ENCODE data around the gene GSX1. TPM values are rescaled to one million over a fixed set of nuclear protein-coding genes. Genes with fewer than 3 reads are reported as not detected.
"Not testable (repeated sequence)": the region's sequence is repeated elsewhere in the genome, so short reads cannot be mapped to it uniquely, and the experiment has no call there.

GSX1 gene
- 0.45 TPM for polyA plus RNA-seq (2013, experiment 1 of 2)
- 0.76 TPM for polyA plus RNA-seq (2013, experiment 2 of 2)

- WGBS: 2% methylated on average over 87 of the region's 87 CpGs
- Histone ChIP-seq H3K4me1 (ENCODE audit: insufficient read depth, low read length) (peaks cover 35% of the 10 kb centered on the region), H3K4me3 (ENCODE audit: low read length) (no peak within 1 kb of the TSS), H3K27ac (ENCODE audit: low read depth, low read length) (no peak within 1 kb of the TSS), H3K9me3 (ENCODE audit: insufficient read depth, low read depth, low read length) (no peaks in the 10 kb centered on the region), H3K27me3 (ENCODE audit: insufficient read depth, low read length) (peaks cover 100% of the 10 kb centered on the region), H3K9ac (ENCODE audit: low read depth, low read length) (no peak within 1 kb of the TSS), H3K36me3 (ENCODE audit: insufficient read depth, low read length) (no peaks in the 10 kb centered on the region)
Observed at GRCh38 chr13:27792393-27793218, at the start of gene GSX1. GSX1 (plus strand) TSS chr13:27792483; CDS start chr13:27792691, 208 bp downstream.

GRCh38 chr13:27744801-27745200, 47.5 kb upstream of the GSX1 start:
- 20% methylated on average over 7 of the region's 7 CpGs for WGBS
- Histone ChIP-seq H3K27ac (ENCODE audit: low read depth, low read length) (peak overlapping the region; percentile 56), H3K4me3 (ENCODE audit: low read length) (0 out of 2 replicates have a peak overlapping the region, but pooled peaks have one; percentile 6)

GRCh38 chr13:27745301-27745700, 47.0 kb upstream of the GSX1 start:
- H3K4me3 ChIP-seq (ENCODE audit: low read length): 0 out of 2 replicates have a peak overlapping the region, but pooled peaks have one; percentile 6
- peak overlapping the region; percentile 56 for H3K27ac ChIP-seq (ENCODE audit: low read depth, low read length)
- H3K4me1 ChIP-seq (ENCODE audit: insufficient read depth, low read length): peaks cover 17% of the 10 kb centered on the region
- H3K36me3 ChIP-seq (ENCODE audit: insufficient read depth, low read length): no peaks in the 10 kb centered on the region
- H3K27me3 ChIP-seq (ENCODE audit: insufficient read depth, low read length): no peaks in the 10 kb centered on the region
- peak overlapping the region; percentile 37; the same call in 1 of the 2 replicates for H3K9ac ChIP-seq (ENCODE audit: low read depth, low read length)
- 74% methylated on average over 5 of the region's 5 CpGs for WGBS
- no peaks in the 10 kb centered on the region for H3K9me3 ChIP-seq (ENCODE audit: insufficient read depth, low read depth, low read length)

More at GRCh38 chr13:27744801-27745200, 47.5 kb upstream of the GSX1 start:
- H3K9ac ChIP-seq (ENCODE audit: low read depth, low read length): no peak overlapping the region
- H3K36me3 ChIP-seq (ENCODE audit: insufficient read depth, low read length): no peaks in the 10 kb centered on the region
- H3K9me3 ChIP-seq (ENCODE audit: insufficient read depth, low read depth, low read length): no peaks in the 10 kb centered on the region
- peaks cover 17% of the 10 kb centered on the region for H3K4me1 ChIP-seq (ENCODE audit: insufficient read depth, low read length)
- H3K27me3 ChIP-seq (ENCODE audit: insufficient read depth, low read length): no peaks in the 10 kb centered on the region

- H3K9ac ChIP-seq (ENCODE audit: low read depth, low read length); H3K36me3 ChIP-seq (ENCODE audit: insufficient read depth, low read length); H3K27me3 ChIP-seq (ENCODE audit: insufficient read depth, low read length); H3K4me3 ChIP-seq (ENCODE audit: low read length); H3K27ac ChIP-seq (ENCODE audit: low read depth, low read length); H3K9me3 ChIP-seq (ENCODE audit: insufficient read depth, low read depth, low read length): not testable (repeated sequence)
- 95% methylated on average over 21 of the region's 21 CpGs for WGBS
- peaks cover 17% of the 10 kb centered on the region for H3K4me1 ChIP-seq (ENCODE audit: insufficient read depth, low read length)
Observed at GRCh38 chr13:27748143-27748542, 44.1 kb upstream of the GSX1 start.

GRCh38 chr13:27751953-27752532, 40.2 kb upstream of the GSX1 start:
- Histone ChIP-seq H3K9me3 (ENCODE audit: insufficient read depth, low read depth, low read length) (0 out of 2 replicates have a peak, but pooled peaks cover 7% of the 10 kb centered on the region), H3K4me1 (ENCODE audit: insufficient read depth, low read length) (no peaks in the 10 kb centered on the region), H3K36me3 (ENCODE audit: insufficient read depth, low read length) (no peaks in the 10 kb centered on the region), H3K27me3 (ENCODE audit: insufficient read depth, low read length) (no peaks in the 10 kb centered on the region), H3K4me3 (ENCODE audit: low read length) (no peak overlapping the region), H3K9ac (ENCODE audit: low read depth, low read length) (no peak overlapping the region), H3K27ac (ENCODE audit: low read depth, low read length) (no peak overlapping the region)
- 54% methylated on average over 4 of the region's 4 CpGs for WGBS

- H3K4me3 ChIP-seq (ENCODE audit: low read length): no peak overlapping the region
- 76% methylated on average over 9 of the region's 9 CpGs for WGBS
- no peak overlapping the region for H3K27ac ChIP-seq (ENCODE audit: low read depth, low read length)
- no peaks in the 10 kb centered on the region for H3K36me3 ChIP-seq (ENCODE audit: insufficient read depth, low read length)
- no peak overlapping the region for H3K9ac ChIP-seq (ENCODE audit: low read depth, low read length)
- H3K4me1 ChIP-seq (ENCODE audit: insufficient read depth, low read length): no peaks in the 10 kb centered on the region
- peaks cover 14% of the 10 kb centered on the region; the same call in 1 of the 2 replicates for H3K27me3 ChIP-seq (ENCODE audit: insufficient read depth, low read length)
- no peaks in the 10 kb centered on the region for H3K9me3 ChIP-seq (ENCODE audit: insufficient read depth, low read depth, low read length)
Observed at GRCh38 chr13:27765650-27766049, 26.6 kb upstream of the GSX1 start.

GRCh38 chr13:27770809-27771208, 21.5 kb upstream of the GSX1 start:
- Histone ChIP-seq H3K4me1 (ENCODE audit: insufficient read depth, low read length) (no peaks in the 10 kb centered on the region), H3K27ac (ENCODE audit: low read depth, low read length) (no peak overlapping the region), H3K9ac (ENCODE audit: low read depth, low read length) (no peak overlapping the region), H3K9me3 (ENCODE audit: insufficient read depth, low read depth, low read length) (no peaks in the 10 kb centered on the region), H3K36me3 (ENCODE audit: insufficient read depth, low read length) (no peaks in the 10 kb centered on the region), H3K27me3 (ENCODE audit: insufficient read depth, low read length) (peaks cover 42% of the 10 kb centered on the region), H3K4me3 (ENCODE audit: low read length) (no peak overlapping the region)
- WGBS: 23% methylated on average over 3 of the region's 3 CpGs

GRCh38 chr13:27772651-27773425, 19.4 kb upstream of the GSX1 start:
- H3K4me1 ChIP-seq (ENCODE audit: insufficient read depth, low read length): peaks cover 8% of the 10 kb centered on the region; the same call in 1 of the 2 replicates
- H3K27me3 ChIP-seq (ENCODE audit: insufficient read depth, low read length): peaks cover 58% of the 10 kb centered on the region
- H3K36me3 ChIP-seq (ENCODE audit: insufficient read depth, low read length): no peaks in the 10 kb centered on the region
- H3K9ac ChIP-seq (ENCODE audit: low read depth, low read length): no peak overlapping the region
- 93% methylated on average over 14 of the region's 14 CpGs for WGBS
- H3K4me3 ChIP-seq (ENCODE audit: low read length): no peak overlapping the region
- no peaks in the 10 kb centered on the region for H3K9me3 ChIP-seq (ENCODE audit: insufficient read depth, low read depth, low read length)
- no peak overlapping the region for H3K27ac ChIP-seq (ENCODE audit: low read depth, low read length)

GRCh38 chr13:27774169-27774568, 18.1 kb upstream of the GSX1 start:
- H3K4me3 ChIP-seq (ENCODE audit: low read length): no peak overlapping the region
- peaks cover 64% of the 10 kb centered on the region for H3K27me3 ChIP-seq (ENCODE audit: insufficient read depth, low read length)
- H3K36me3 ChIP-seq (ENCODE audit: insufficient read depth, low read length): no peaks in the 10 kb centered on the region
- H3K9ac ChIP-seq (ENCODE audit: low read depth, low read length): no peak overlapping the region
- H3K9me3 ChIP-seq (ENCODE audit: insufficient read depth, low read depth, low read length): no peaks in the 10 kb centered on the region
- 97% methylated on average over 8 of the region's 8 CpGs for WGBS
- H3K4me1 ChIP-seq (ENCODE audit: insufficient read depth, low read length): peaks cover 8% of the 10 kb centered on the region; the same call in 1 of the 2 replicates
- H3K27ac ChIP-seq (ENCODE audit: low read depth, low read length): no peak overlapping the region

GRCh38 chr13:27774651-27775050, 17.6 kb upstream of the GSX1 start:
- WGBS: 91% methylated on average over 2 of the region's 2 CpGs
- no peaks in the 10 kb centered on the region for H3K9me3 ChIP-seq (ENCODE audit: insufficient read depth, low read depth, low read length)
- no peak overlapping the region for H3K9ac ChIP-seq (ENCODE audit: low read depth, low read length)
- peaks cover 62% of the 10 kb centered on the region for H3K27me3 ChIP-seq (ENCODE audit: insufficient read depth, low read length)
- peaks cover 8% of the 10 kb centered on the region; the same call in 1 of the 2 replicates for H3K4me1 ChIP-seq (ENCODE audit: insufficient read depth, low read length)
- no peak overlapping the region for H3K4me3 ChIP-seq (ENCODE audit: low read length)
- H3K27ac ChIP-seq (ENCODE audit: low read depth, low read length): no peak overlapping the region
- no peaks in the 10 kb centered on the region for H3K36me3 ChIP-seq (ENCODE audit: insufficient read depth, low read length)

- Histone ChIP-seq H3K9ac (ENCODE audit: low read depth, low read length) (no peak overlapping the region), H3K27me3 (ENCODE audit: insufficient read depth, low read length) (peaks cover 59% of the 10 kb centered on the region), H3K36me3 (ENCODE audit: insufficient read depth, low read length) (no peaks in the 10 kb centered on the region), H3K4me3 (ENCODE audit: low read length) (no peak overlapping the region), H3K9me3 (ENCODE audit: insufficient read depth, low read depth, low read length) (no peaks in the 10 kb centered on the region), H3K4me1 (ENCODE audit: insufficient read depth, low read length) (peaks cover 8% of the 10 kb centered on the region; the same call in 1 of the 2 replicates), H3K27ac (ENCODE audit: low read depth, low read length) (no peak overlapping the region)
- WGBS: 44% methylated on average over 13 of the region's 13 CpGs
Observed at GRCh38 chr13:27775943-27776342, 16.3 kb upstream of the GSX1 start.

All from HUES64 (cell line).